Stimulated activated CD4-positive, alpha-beta T cell treated with anti-CD3 and anti-CD28 coated beads, Interleukin-15, amount 100 ng/mL, for 1 hour (primary cell): ENCODE measurements around the gene VWA3B.
"Not testable (repeated sequence)": the region's sequence is repeated elsewhere in the genome, so short reads cannot be mapped to it uniquely, and the experiment has no call there.

Source experiments
- DNase-seq, 2 donors: peaks; one replicate each; pipeline ENCODE4 v3.0.0-alpha.2; 2020; ENCODE audit warnings: low read depth in 1 of 2, low spot score in 1 of 2

VWA3B gene

GRCh38 chr2:98245491-98245890, 158.5 kb downstream of the VWA3B start:
- no peak for DNase-seq

DNA sequence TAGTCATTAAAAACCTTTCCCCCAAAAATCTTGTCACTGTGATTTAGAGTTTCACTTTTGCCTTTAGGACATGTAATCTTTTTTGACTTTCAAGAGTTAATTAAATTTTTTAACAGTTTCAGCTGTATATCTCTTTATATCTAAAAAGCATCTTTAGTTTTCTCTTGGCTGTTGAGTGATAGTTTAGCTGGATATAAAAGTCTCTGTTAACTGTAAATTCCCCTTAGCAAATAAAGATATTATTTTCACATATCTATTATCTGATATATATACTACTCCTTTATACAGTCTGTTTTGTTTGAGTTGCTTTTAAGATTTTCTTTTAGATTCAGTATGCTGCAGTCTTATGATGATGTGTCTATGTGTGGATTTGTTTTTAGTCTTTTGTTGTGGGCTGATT, 160.4 kb downstream of the VWA3B start:
- DNase-seq, result no peak

DNA sequence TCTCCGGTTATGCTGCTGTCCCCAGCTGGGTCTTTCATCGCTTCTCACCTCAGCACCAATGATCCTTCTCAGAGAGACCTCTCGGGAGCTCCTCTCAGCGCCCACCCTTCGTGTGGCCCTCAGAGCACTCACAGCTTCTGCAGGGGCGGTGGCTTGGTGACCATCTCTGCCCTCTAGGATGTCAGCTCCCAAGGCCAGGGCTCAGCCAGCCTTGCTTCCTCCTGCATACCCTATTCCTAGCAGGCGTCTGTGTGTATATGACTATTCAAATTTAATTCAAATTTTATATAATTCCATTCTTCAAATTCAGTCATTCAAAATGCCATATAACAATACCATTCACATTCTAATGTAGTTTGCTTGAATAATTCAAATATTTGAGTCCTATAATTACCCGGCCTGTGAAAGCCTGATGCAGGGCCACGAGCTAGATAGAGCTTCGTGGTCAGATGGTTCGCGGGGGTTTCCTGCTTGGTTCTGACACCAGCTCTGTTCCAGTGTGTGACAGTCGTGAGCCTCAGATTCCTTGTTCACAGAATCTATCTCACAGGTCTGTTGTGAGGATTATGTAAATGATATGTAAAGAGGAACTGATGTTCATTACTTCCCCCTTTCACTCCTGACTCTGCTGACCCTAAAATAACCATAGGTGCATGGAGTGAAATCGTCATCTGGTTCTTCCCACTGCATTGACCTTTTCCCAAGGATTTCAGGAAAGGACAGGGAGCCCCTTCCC, 165.2 kb downstream of the VWA3B start:
- DNase-seq, result no peak

GRCh38 chr2:98253461-98254070, 166.6 kb downstream of the VWA3B start:
- DNase-seq, result no peak

GRCh38 chr2:98254504-98255059, 167.6 kb downstream of the VWA3B start:
- no peak for DNase-seq

DNA sequence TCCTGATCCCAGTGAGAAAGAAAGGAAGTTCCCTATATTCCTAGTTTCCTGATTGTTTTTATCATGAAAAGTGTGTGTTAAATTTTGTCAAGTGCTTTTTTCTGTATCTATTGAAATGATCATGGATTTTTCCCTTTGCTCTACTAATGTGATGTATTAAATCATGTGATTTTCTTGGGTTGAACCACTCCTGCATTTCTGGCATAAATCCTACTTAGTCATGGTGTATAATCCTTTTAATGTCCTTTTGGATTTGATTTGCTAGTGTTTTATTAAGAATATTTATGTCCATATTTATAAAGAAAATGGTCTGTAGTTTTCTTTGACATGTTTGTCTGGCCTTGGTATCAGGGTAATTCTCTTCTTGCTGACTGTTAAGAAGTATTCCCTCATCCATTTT, 171.9 kb downstream of the VWA3B start:
- DNase-seq, result no peak

DNA sequence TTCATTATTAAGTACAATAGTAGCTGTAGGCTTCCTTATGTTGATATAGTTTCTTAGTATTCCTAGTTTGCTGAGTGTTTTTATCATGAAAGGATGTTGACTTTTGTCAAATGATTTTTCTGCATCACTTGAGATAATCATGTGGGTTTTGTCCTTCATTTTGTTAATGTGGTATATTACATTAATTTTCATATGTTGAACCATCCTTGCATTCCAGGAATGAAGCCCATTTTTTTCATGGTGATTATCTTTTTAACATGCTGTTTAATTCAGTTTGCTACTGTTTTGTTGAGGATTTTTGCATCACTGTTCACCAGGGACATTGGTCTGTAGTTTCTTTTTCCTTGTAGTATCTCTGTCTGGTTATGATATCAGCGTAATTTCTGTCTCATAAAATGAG, 176.4 kb downstream of the VWA3B start:
- no peak for DNase-seq

DNA sequence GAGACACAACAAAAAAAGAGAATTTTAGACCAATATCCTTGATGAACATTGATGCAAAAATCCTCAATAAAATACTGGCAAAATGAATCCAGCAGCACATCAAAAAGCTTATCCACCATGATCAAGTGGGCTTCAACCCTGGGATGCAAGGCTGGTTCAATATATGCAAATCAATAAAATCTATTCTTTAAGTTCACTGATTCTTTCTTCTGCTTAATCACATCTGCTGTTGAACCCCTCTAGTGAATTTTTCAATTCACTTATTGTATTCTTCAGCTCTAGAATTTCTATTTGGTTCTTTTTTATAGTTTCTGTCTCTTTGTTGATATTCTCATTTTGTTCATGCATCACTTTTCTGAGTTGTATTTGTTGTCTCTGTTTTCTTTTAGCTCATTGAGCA, 181.3 kb downstream of the VWA3B start:
- DNase-seq, result not testable (repeated sequence)

GRCh38 chr2:98269274-98269673, 182.3 kb downstream of the VWA3B start:
- no peak for DNase-seq

GRCh38 chr2:98269830-98270229, 182.9 kb downstream of the VWA3B start:
- no peak for DNase-seq

DNA sequence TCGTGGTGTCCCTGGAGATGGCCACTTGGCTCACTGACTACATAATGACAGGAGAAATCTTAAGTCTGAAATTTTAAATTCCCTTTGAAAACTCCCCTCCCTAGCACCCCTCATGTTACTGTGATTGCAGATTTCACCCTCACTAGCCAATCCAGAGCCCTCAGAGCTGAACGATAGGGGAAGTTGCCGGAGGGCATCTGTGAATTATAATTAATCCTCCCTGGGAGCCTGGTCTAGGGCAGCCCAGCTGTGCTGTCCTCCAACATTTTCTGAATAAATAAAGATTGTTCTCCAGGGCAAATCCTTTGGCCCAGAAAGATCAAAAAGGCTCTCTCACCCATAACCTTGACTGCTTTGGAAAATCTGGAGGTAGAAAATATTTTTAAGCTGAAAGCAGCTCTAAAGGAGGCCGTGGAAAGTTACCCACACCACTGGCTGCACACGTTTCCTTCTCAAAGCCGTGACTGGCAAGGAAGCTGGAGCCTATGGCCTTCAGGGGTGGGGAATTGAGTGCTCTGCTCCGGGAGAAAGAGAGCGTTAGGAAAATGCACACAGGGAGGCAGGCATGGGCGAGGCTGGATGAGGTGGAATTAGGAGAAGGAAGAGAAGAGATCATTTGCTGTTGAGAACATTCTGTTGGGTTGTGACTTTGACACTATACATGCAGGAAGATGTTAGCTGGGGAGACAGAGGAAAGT, 190.3 kb downstream of the VWA3B start:
- DNase-seq, result no peak

GRCh38 chr2:98278074-98278473, 191.1 kb downstream of the VWA3B start:
- DNase-seq, result no peak

DNA sequence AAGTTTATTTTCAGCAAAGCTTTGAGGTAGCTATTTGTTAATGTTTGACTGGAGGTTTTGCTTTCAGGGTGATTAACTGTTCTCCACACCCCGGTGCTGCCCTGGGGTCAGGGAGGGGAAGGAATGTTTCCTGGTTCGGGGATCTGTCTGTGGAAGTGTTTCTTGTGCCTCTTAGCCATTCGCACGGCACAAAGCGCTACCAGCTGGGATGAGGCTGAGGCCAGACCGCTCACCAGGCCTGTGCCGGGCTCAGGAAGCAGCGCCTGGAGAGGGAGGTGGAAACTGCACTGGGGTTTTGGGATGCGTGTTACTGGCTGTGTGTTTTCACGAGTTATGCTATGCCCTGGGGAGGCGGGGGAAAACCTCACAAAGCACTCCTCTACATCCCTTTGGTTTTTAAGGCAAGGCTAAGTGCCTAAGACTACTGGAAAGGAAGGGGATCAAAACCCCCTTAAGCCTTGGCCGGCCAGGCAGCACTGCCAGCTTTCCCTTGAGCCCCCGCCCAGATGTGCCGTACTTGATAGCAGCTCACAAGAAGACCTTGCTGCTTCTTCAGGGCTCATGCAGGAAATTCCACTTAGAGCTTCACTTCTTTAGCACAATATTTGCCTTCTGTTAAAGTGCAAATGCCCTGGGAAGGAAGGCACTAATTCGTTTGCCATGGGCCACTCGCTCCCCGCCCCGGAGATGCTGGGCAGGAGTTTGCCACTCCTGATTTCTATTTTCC, 193.6 kb downstream of the VWA3B start:
- DNase-seq, result no peak

DNA sequence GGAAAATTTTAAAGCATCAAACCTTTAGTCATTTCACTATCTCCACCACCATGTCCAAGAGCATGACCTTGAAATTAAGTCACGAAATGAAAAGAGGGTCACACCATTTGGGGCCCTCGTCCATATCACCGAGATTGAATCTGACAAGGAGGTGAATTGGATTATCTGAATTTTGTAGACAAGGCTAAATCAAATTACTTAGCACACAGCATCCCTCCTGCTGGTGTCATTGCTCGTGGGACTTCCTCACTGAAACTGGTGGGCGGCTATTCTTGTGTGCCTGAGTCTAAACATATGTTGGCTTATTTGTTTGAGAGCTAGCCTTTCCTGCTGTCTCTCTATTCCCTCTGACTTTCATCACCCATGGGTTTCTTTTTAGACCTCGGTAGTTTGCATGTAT, 194.6 kb downstream of the VWA3B start:
- no peak for DNase-seq

GRCh38 chr2:98282109-98282508, 195.1 kb downstream of the VWA3B start:
- DNase-seq, result no peak

GRCh38 chr2:98293030-98293429, 206.1 kb downstream of the VWA3B start:
- DNase-seq, result no peak

GRCh38 chr2:98293931-98294687, 207.1 kb downstream of the VWA3B start:
- no peak for DNase-seq

DNA sequence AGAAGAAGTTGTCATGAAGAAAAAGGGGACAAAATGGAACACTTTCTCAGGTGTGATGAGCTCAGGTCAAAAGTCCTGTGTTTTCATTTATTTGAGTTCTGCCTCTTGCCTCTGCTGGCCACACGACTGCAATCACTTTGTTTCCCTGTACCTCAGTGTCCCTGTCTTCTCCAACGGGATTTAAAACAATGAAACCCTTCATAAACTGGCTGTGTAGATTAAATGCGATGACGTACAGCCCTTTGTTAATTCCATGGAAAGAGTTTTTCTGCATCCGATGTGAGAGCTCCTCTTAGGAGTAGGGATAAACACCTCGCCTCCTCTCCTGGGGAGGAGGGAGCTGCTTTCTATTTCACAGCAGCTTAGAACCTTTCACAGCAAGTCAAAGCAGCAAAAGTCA, 207.7 kb downstream of the VWA3B start:
- DNase-seq, result no peak

- no peak for DNase-seq
These were observed 208.3 kb downstream of the VWA3B start for GRCh38 chr2:98295275-98295674.

- no peak for DNase-seq
These were observed 208.9 kb downstream of the VWA3B start for GRCh38 chr2:98295721-98296414.
